Inflammatory macrophage treated with lipopolysaccharide for 4 hours (primary cell): ENCODE results near the gene CNPY1.
"Not testable (repeated sequence)": the region's sequence is repeated elsewhere in the genome, so short reads cannot be mapped to it uniquely, and the experiment has no call there.

Experiments used
- DNase-seq: peaks from one replicate; pipeline ENCODE4 v3.0.0-alpha.2; 2020

Gene CNPY1

DNA sequence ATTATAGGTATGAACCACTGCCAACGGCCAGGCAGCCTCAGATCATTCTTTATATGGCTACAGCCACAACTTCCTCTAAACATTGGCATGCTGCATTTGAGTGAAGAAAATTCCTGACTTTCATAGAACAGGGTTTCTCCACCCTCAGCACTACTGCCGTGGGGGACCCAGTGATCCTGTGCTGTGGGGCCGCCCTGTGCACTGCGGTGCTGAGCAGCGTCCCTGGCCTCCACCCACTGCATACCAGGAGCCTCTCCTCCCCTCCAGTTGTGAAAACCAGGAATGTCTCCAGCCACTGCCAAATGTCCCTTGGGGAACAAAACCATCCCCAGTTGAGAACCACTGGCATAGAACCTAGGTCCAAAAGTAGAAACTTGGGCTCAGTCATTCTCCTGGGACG is 15.8 kb downstream of the CNPY1 start:
- DNase-seq: no peak

DNA sequence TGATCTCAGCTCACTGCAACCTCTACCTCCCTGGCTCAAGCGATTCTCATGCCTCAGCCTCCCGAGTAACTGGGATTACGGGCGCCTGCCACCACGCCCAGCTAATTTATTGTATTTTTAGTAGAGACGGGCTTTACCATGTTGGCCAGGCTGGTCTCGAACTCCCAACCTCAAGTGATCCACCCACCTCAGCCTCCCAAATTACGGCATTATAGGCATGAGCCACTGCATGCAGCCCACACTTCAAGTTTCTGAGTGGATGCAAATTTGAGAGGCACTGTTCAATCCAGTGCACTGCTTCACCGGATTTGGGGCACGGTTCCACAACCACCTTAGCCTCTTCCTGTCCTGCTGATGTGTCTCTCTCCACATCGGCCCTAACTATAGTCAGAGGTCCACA is 16.5 kb downstream of the CNPY1 start:
- DNase-seq: no peak

DNA sequence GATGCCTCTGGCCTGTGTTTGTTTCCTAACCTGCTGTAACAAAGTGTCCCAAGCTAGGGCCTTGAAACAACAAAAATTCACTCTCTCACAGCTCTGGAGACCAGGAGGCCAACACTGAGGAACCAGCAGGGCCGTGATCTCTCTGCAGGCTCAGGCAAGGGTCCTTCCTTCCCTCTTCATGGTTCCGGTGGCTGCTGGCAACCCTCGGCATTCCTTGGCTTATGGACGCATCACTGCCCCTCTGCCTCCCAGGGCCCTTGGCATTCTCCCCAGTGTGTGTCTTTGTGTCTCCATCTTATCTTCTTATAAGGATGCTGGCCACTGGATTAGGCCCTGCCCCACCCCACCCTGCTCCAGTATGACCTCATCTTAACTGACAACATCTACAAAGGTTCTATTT is 17.0 kb downstream of the CNPY1 start:
- no peak for DNase-seq

DNA sequence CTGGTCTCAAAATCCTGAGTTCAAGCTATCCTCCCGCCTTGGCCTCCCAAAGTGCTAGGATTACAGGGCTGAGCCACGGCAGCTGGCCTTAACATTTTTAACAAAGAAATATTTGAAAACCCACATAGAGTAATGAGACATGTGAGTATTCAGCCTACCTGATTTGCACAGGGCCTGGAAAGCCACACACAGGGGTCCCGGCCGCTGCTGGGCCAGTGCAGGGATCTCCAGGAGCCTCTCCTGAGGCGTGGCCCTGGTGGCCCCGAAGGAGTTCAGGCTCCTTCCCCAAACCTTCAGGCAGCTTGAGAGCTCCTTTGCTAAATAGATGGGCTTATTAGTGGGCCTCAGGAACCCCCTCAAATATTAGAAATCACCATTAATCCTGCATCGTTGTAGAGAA is 18.7 kb downstream of the CNPY1 start:
- DNase-seq: no peak

DNA sequence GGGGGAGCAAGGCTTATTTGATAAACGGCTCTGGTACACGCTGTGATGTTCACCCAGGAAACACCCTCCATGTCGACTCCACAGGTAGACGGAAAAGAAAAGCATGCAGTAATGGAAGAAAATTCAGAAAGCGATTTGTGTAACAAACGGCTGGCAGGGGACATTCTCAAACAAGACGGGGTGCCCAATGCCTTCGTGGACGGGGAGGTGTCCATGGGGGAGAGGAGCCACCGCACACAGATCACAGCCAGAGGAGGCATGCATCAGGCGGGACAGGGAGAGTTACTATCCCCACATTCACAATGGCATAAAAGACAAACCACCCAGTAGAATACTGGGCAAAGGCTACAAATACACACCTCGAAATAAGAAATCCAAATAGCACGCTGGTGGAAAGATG is 20.1 kb downstream of the CNPY1 start:
- no peak for DNase-seq

DNA sequence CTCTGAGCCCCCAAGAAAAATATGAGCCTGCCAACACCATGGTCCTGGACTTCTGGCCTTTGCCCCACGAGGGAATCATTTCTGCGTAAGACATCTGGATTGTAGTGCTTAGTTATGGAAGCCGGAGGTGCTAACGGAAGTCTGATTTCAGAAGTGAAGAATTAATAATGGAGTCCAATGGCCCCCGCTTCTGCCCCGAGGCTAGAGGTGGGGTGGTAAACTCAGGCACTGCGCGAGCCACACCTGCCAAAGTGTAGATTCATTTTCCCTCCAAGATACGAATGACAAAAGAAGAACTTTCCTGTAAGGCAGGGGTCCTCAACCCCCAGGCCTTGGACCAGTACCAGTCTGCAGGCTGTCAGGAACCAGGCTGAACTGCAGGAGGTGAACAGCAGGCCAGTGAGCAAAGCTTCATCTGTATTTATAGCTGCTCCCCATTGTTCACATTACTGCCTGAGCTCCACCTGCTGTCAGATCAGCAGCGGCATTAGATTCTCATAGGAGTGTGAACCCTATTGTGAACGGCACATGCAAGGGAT is 22.3 kb downstream of the CNPY1 start:
- no peak for DNase-seq

DNA sequence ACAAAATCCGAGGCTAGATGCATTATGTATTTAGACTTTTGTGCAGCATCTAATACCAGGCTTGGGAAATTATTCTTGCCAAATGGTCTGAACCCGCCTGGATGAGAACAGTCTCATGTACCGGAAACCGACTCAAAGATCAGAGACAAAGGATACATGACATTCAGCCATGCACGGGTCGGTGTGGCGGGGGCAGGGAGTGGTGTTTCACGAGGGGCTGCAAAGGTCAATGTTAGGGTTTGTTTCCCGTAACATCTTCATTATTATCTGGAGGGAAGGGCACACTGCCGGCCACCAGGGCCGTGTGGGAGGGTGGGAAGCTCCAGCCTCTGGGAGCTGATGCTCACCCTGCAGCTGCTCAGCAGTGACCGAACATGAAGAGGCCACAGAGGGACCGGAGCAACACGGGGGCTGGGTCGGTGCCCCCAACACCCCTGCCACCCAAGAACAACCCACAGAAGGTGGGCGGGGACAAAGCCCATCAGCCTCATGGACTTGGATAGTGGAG is 23.1 kb downstream of the CNPY1 start:
- DNase-seq: no peak

DNA sequence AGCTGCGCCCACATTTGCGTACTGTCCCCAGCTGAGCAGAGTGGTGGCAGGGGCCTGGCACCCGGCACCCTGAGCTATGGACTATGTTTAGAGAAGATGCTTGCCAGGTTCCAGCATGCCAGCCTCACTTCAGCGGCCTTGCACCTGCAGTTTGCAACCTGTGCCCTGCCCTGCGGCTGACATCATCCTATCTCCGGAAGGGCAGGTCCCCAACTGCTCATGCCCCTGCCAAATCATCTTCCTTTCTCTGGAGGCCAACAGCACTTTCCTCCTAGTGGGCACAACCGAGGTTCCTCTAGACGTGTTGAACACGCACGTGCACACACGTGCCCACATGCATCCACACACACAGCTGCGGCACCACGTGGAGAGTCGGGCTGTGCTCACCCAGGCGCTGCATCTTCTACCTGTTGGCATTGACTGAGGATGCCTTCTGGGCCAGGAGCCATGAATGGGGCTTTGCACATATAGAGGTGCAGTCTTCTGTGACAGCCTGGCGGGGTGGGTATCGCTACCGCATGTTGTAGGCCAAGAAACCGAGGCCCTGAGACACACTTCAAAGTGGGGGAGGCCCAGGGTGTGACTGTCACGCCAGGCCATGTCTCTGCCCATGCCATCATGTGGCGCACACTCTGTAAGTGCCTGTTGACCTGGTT is 24.5 kb downstream of the CNPY1 start:
- no peak for DNase-seq

DNA sequence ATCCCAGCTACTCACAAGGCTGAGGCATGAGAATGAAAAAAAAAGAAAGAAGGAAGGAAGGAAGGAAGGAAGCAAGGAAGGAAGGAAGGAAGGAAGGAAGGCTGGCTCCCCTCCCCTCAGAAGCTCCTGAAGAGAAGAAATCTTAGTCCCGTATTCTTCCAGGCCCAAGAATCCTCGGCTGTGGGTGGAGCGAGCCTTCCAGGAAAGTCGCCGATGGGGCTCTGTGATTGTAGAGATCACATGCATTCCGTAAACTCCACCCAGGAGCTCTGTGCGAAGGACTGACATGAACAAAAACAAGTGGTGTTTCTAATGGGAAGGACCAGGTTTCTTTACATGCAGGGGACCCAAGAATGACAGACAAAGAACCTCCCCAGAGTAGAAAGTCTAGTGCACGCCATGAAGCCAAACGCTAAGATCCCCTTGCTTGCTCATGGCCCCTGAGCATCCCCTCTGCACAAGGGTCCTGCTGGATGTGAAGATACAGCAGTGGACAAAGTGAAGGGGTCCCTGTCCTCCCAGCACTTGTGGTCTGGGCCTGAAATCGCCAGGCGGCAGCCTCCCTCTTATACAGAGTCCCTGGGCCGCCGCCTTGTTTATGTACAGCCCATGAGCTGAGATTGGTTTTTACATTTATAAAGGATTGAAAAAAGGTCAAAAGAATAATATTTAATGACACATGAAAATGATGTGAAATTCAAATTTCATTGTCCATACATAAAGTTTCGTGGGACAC is 25.2 kb downstream of the CNPY1 start:
- no peak for DNase-seq

DNA sequence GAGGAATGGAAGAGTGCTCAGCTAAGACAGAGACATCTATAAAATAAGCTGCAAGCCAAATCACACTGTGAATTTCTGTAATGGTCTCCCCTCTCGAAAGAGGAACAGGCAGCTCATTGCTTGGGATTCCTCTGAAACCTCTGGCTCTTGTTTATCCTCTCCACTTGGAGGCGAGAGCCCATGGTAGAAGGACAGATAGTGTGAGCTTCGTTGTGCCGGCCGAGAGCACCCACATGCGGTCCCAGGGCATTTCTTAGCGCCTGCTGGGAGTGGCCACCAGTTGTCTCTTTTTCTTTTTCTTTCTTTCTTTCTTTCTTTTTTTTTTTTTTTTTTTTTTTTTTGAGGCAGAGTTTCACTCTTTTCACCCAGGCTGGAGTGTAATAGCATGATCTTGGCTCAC is 26.2 kb downstream of the CNPY1 start:
- no peak for DNase-seq

DNA sequence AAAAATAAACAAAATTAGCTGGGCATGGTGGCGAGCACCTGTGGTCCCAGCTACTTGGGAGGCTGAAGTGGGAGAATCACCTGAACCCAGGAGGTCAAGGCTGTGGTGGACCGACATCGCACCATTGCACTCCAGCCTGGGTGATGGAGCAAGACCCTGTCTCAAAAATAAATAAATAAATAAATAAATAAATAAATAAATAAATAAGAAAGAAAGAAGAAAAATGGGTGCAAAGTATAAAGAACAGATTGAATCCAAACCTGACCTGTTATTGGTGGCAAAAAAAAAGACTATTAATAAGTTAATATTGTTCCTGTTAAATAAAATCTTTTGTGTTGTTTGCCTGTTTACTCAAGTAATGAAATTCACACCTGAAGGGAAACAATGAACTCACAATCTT is 27.0 kb downstream of the CNPY1 start:
- not testable (repeated sequence) for DNase-seq

DNA sequence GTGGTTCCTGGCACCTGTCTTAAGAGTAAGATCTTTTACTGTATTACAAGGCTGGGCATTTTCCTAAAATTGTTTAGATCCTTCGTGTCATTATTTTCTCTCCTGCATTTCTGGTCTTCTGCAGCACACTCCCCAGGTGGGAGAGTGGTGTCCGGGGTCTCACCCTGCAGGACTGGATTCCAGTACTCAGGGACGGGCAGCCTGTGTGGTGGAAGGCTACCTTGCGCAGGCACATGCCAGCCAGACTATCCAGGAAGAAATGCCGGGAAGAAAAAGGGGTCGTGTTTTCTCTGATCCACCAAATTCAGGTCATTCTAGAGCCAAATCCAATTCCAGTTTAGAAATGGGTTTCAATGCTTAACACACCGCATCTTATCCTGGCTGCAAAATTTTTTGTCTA is 27.7 kb downstream of the CNPY1 start:
- DNase-seq: no peak

DNA sequence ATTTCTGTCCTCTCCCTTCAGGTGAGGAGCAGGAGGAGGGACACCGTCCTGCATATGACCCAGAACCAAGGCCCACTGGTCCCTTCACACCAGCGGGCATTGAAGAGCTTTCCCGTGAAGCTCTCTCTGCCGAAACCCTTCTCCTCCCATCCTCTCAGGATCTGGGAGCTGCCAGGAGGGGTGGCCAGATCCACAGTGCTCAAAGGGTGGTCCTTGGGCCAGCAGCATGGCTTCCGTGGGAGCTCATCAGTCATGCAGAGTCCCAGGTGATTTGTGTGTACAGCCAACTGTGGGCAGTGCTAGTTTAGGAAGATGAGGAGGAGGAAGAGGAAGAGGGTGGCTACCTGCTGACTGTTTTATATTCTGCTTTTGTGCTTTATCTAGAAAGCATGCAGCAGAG is 28.4 kb downstream of the CNPY1 start:
- no peak for DNase-seq

DNA sequence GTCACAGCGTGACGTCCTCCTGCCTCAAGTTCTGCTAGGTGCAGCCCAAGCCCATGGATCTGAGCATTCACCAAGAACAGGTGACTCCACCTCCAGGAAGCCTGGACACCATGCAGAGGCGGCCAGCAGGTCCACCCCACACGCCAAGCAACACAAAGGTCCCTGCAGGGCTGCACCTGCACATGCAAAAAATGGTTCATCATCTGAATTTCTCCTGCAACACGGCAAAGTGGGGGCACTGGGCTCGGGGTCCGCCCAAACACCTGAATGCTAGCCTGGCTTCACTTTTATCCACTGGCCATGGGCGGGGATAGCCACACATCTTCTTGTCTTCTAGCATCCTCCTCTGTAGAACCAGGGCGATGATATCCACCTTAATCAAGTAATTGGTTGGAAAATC is 28.9 kb downstream of the CNPY1 start:
- DNase-seq: no peak

DNA sequence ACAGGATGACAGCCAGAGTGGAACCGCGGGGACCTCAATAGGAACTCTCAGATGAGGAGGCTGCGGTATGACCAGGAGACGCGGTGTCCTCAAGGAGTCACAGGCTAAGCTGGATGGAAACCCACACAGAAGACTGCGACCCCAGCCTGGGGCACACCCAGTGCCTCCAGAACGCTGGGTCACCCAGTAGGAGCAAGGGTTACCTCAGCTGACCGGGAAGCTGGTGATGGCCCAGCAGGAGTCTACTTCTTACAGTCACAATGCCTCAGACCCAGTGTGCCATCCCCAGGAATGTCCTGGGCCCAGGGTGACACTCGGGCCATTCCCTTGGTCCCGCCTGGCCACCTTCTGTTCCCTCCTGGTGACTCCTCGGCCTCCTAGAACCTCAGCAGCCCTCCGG is 29.9 kb downstream of the CNPY1 start:
- no peak for DNase-seq

DNA sequence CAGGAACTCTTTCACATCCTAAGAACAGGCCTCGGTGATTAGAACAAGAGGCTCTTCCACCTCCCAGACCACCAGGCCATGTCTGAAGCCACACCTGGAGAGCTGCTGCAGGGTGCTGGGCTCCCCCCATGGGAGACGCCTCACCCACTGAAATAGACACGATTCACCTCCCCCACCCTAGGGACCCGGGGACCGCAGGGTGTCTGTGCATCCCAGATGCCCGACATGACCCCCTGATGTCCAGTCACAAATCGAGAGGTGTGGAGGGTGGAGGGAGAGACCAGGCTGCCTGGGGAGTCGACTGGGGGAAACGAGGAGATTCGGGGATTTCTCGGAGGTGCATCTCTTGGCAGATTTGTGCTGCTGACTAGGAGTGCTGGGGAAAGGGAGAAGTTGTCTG is 31.0 kb downstream of the CNPY1 start:
- DNase-seq: no peak

DNA sequence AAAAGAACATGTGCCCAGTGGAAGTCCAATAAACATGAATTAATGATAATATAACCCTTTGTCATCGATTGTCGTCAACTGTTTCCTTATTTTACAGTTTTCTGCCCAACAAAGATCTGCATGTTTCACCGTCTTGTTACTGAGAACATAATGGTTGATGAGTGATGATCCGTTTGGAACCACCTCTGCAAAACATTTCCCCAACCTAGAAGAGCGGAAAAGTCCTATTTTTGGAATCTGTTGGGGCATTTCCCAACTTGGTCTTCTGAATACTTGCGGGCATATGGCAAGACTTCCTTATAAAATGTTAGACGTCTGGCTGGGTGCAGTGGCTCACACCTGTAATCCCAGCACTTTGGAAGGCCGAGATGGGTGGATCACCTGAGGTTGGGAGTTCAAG is 32.1 kb downstream of the CNPY1 start:
- DNase-seq: no peak

DNA sequence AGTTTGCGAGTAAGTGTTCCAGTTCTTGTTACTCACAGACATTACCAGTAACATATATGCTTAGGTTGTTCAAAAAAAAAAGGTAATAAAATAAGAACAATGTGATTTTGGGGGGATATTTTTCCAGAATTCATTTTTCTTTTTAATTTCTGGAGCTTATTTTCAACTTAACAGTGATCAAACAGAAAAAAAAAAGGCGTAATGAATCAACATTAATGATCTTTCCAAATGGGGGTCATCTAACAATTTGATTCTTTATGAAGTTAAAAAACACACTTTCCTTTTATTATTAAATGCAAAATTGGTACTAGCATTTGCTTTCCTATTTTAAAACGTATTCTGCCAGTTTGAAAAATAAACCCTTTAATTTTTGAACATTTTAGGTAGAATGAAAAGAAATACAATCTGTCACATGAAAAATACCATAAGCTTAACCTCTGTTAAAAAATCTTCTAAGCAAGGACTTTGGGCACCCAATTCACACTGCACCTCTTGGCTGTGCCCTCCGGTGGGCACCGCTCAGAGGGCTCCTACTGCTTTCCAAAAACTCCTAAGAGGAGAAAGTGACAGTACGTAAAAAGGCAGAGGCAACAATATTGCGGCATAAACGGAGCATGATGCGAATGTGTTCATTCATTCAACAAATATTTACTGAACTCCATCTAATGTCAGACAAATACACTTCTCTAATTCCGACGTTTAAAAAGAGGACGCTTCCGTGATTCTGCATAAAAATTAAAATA is 32.6 kb downstream of the CNPY1 start:
- no peak for DNase-seq

DNA sequence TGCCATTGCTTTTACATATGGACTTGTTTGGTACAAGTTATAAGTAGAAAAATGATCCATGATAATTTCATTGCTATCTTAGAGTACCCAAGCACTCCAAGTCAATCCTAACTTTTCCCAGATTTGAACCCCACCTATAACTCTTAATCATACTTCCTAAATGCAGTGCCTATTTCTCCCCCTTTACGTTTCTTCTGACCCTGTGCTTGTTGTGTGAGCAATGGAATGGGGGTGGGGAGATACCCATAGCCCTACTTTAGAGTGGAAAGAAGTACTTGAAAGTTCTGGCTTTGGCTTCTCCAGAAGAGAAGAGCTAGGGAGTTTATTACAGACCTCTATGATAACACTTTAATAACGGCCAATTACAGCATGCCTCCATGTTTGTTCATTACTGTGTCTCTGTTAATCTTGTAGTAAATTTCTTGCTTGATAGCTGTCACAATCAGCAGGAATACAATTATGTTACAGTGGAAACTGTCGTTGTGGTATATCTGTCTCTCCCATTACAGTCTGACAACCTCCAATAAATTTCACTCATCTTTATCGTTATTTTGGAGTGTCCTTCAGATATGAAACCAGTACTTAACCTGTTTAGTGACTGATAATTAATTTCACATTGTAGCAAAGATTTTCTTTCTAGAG is 34.0 kb downstream of the CNPY1 start:
- DNase-seq: no peak

DNA sequence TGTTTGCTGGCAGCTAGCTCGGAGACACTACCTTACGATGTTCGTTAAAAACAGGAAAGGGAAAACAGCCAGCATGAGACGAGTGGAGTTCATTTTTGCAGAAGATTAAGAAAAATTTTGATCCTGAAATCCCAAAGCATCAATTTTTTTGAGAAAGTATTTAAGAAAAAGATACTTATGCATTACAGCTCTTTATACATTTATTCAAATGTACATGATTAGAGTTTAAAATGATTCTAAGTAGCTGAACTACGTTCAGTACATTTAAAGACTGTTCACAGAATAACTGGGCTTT is 34.7 kb downstream of the CNPY1 start:
- DNase-seq: no peak

DNA sequence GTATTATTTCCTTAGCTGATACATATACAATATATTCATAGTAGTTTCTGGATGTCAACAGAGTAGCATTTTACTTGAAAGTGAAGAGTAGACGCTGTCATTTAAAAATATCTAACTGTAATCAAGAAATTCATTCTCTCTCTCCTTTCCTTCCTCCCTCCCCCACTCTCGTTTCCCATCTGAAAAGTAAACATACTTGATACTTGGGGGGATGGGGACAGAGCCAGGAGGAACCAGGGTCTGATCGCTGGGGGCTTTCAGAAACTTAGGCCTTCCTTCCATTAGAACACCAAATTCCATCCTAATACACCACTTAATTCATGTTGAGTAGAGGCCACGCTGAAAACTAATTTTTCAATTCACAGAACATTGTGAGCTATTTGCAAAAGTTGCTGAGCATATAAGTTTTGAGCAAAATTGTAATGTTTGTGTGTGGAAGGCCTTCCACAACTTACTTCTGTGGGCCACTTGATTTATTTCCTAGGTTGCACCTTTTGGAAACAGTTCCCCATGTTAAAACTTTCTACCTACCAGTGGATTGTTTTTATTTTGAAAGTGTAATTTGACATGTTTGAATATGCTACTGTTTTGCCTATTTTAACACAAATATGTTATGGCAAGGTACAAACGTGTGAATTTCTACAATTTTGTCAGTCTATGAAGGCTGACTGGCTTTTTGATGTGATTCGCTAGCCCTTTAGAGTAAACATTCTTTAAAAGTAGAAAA is 35.2 kb downstream of the CNPY1 start:
- DNase-seq: no peak

DNA sequence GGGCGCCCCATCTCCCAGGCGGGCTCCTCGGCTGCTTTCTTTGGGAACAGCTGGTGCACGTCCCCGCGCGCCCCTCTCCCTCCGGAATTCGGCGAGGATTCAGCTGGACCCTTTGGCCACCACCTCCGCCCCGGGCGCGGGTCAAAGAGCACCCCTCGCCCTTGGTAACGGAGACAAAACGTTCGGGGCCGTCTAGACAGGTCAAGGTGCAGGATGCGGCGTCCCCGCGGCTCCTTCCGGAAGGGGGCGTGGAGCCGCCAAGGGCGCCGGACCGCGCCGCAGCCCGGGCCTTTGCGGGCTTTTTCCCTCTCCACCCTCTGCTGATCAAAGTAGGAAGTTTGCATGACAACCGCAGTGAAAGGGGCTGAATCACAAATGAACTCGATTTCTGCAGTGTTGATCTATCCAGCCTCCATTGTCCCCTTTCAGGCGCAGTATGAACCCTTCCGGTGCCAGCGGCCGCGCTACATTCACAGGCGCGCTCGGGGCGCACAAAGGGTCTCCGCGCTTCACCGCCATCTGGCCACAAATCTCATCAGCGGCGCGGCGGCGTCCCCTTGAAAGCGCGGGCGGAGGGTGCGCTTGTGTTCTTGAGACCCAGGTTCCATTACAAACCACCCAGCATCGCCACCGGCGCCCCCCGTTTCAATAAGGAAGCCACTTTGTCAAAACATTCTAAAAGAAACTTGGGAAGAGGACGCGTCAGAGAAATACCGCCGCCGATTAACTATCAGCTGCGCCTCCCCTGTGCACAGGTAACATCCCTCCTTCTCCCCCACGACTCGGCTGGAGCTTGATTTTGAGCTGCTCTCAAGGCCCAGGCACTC is 36.4 kb downstream of the CNPY1 start:
- DNase-seq: no peak
